Suprapubic skin (tissue), 4 donors: ENCODE results near the gene ERP29. TPM values are rescaled to one million over a fixed set of nuclear protein-coding genes. Genes with fewer than 3 reads are reported as not detected.
"Not testable (repeated sequence)": the region's sequence is repeated elsewhere in the genome, so short reads cannot be mapped to it uniquely, and the experiment has no call there.

ENCODE experiments used
- DNase-seq, 2 donors: peaks; one replicate each; pipeline ENCODE4 v3.0.0-alpha.2; 2019; ENCODE audit warnings: low spot score in 2 of 2
- H3K27ac ChIP-seq: fragments of 200-600 bp; sonication (generic); one replicate; pipeline ENCODE4 v1.5.1; 2019
- H3K27me3 ChIP-seq: fragments of 200-600 bp; sonication (generic); one replicate; pipeline ENCODE4 v1.5.1; 2019
- H3K36me3 ChIP-seq: fragments of 200-600 bp; sonication (generic); one replicate; pipeline ENCODE4 v1.5.1; 2019
- H3K4me1 ChIP-seq: fragments of 200-600 bp; sonication (generic); one replicate; pipeline ENCODE4 v1.5.1; 2019
- H3K4me3 ChIP-seq: fragments of 200-600 bp; sonication (generic); one replicate; pipeline ENCODE4 v1.5.1; 2019; ENCODE audit warnings: mild to moderate bottlenecking
- H3K9me3 ChIP-seq: fragments of 200-600 bp; sonication (generic); one replicate; pipeline ENCODE4 v1.5.1; 2019
- CTCF ChIP-seq, 2 donors: fragments of 200-600 bp in 1 of 2; fragments of 450-650 bp in 1 of 2; sonication (generic) in 1 of 2; IDR thresholded peaks; one replicate each; pipeline ENCODE4 v1.5.1; 2016 to 2019; ENCODE audit warnings: antibody characterized with exemption in 2 of 2, mild to moderate bottlenecking in 1 of 2, moderate library complexity in 1 of 2
- EP300 ChIP-seq: sonication (generic); formaldehyde crosslinking; IDR thresholded peaks from one replicate; pipeline ENCODE4 v1.6.1; 2017; ENCODE audit warnings: antibody characterized with exemption
- POLR2A ChIP-seq, 2 donors: fragments of 450-650 bp; IDR thresholded peaks; one replicate each; pipeline ENCODE4 v1.6.1; 2017; ENCODE audit warnings: antibody characterized with exemption in 2 of 2, mild to moderate bottlenecking in 2 of 2, moderate library complexity in 2 of 2
- POLR2AphosphoS5 ChIP-seq, 3 donors: sonication (generic); formaldehyde crosslinking; IDR thresholded peaks; one replicate each; pipeline ENCODE4 v1.6.1; 2017; ENCODE audit warnings: antibody characterized with exemption in 3 of 3
- WGBS: methylation state at CpG from one replicate; pipeline ENCODE4 v1.1.5; 2018; 5-methylcytosine and 5-hydroxymethylcytosine counted together
- total RNA-seq, 4 donors: library from RNA; depleted of rRNA; stranded (reverse); fragments of >200 nt; gene quantifications; one replicate each; pipeline ENCODE4 v1.1.0, GENCODE V29; 2016

ERP29 gene
- total RNA-seq, 4 donors from 2014 or later = 40.8 to 71.0 (median 52.5) TPM

GRCh38 chr12:112004041-112004440, 9.2 kb upstream of the ERP29 start:
- Histone ChIP-seq H3K27ac (no peak overlapping the region), H3K27me3 (no peaks in the 10 kb centered on the region), H3K4me3 (no peak overlapping the region), H3K9me3 (no peaks in the 10 kb centered on the region), H3K4me1 (peaks cover 18% of the 10 kb centered on the region), H3K36me3 (peaks cover 2% of the 10 kb centered on the region)
- no peak for DNase-seq
- WGBS = 93% methylated on average over 3 of the region's 3 CpGs
- TF ChIP-seq POLR2A (IDR thresholded peaks at IDR 0.05) = no peak
- no peak for TF ChIP-seq POLR2AphosphoS5 (IDR thresholded peaks at IDR 0.05)
- TF ChIP-seq EP300 = no peak
- TF ChIP-seq CTCF (IDR thresholded peaks at IDR 0.05) = no peak

- DNase-seq = no peak
- 46% methylated on average over 6 of the region's 6 CpGs for WGBS
- Histone ChIP-seq H3K27me3 (no peaks in the 10 kb centered on the region), H3K36me3 (peaks cover 2% of the 10 kb centered on the region), H3K9me3 (no peaks in the 10 kb centered on the region), H3K4me3 (peak overlapping the region; percentile 15), H3K27ac (peak overlapping the region; percentile 26), H3K4me1 (peaks cover 22% of the 10 kb centered on the region)
- TF ChIP-seq POLR2A (IDR thresholded peaks at IDR 0.05) (no peak), POLR2AphosphoS5 (IDR thresholded peaks at IDR 0.05) (no peak), CTCF (IDR thresholded peaks at IDR 0.05) (no peak), EP300 (no peak)
These were observed 7.5 kb upstream of the ERP29 start for GRCh38 chr12:112005419-112006395.

GRCh38 chr12:112007945-112008344, 5.3 kb upstream of the ERP29 start:
- Histone ChIP-seq H3K27ac (no peak overlapping the region), H3K27me3 (no peaks in the 10 kb centered on the region), H3K4me3 (no peak overlapping the region), H3K4me1 (peaks cover 42% of the 10 kb centered on the region), H3K9me3 (no peaks in the 10 kb centered on the region), H3K36me3 (no peaks in the 10 kb centered on the region)
- TF ChIP-seq POLR2A (IDR thresholded peaks at IDR 0.05) (no peak), POLR2AphosphoS5 (IDR thresholded peaks at IDR 0.05) (no peak), EP300 (no peak)
- 90% methylated on average over 9 of the region's 9 CpGs for WGBS
- DNase-seq = no peak

GRCh38 chr12:112008918-112009317, 4.3 kb upstream of the ERP29 start:
- H3K27ac ChIP-seq = no peak overlapping the region

GRCh38 chr12:112009596-112009995, 3.6 kb upstream of the ERP29 start:
- 85% methylated on average over 3 of the region's 3 CpGs for WGBS
- H3K36me3 ChIP-seq, H3K9me3 ChIP-seq, H3K27ac ChIP-seq, H3K27me3 ChIP-seq, H3K4me3 ChIP-seq, DNase-seq: not testable (repeated sequence)
- H3K4me1 ChIP-seq = peaks cover 50% of the 10 kb centered on the region

More at GRCh38 chr12:112008918-112009317, 4.3 kb upstream of the ERP29 start:
- H3K4me3 ChIP-seq = no peak overlapping the region
- WGBS = 69% methylated on average over 3 of the region's 3 CpGs
- TF ChIP-seq POLR2A (IDR thresholded peaks at IDR 0.05) (no peak), POLR2AphosphoS5 (IDR thresholded peaks at IDR 0.05) (no peak), EP300 (no peak), CTCF (IDR thresholded peaks at IDR 0.05) (no peak)
- no peaks in the 10 kb centered on the region for H3K9me3 ChIP-seq
- DNase-seq = no peak
- H3K36me3 ChIP-seq = no peaks in the 10 kb centered on the region
- no peaks in the 10 kb centered on the region for H3K27me3 ChIP-seq
- H3K4me1 ChIP-seq = peaks cover 43% of the 10 kb centered on the region
